Thyroid gland (tissue), 4 donors: ENCODE results near the gene TMEM18.

Experiments
- POLR2A ChIP-seq, 2 donors: fragments of 450-650 bp; IDR thresholded peaks; one replicate each; pipeline ENCODE4 v1.6.1; 2017; ENCODE audit warnings: antibody characterized with exemption in 2 of 2, mild to moderate bottlenecking in 2 of 2, moderate library complexity in 1 of 2
- TF ChIP-seq, protein P1 (sequence below), 6 experiments: fragments of 200-600 bp in 3 of 6; fragments of 450-650 bp in 3 of 6; sonication (generic) in 3 of 6; IDR thresholded peaks; one replicate each; pipeline ENCODE4 v1.5.1; 2016 to 2019; ENCODE audit warnings: antibody characterized with exemption in 6 of 6, mild to moderate bottlenecking in 2 of 6, inconsistent platforms in 1 of 6, moderate library complexity in 1 of 6

DNA sequence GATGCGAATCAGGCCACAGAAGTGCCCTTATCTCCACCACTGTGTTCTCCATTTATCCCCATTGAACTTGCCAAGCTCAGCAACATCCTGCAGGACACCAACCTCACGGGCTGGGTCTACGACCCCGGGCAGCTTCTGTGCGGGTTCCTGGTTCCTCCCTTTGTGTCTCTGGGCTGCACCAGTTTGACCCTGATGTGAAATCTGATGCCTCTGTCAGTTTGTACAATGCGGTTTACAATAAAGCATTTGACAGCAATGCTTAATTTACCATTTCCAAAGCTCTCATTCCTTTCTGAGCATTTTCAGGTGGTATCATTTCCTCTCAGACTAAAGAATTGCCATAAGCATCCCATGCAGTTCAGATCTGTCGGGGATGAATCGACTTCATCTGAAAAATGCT is 3.3 kb upstream of the TMEM18 start:
- TF ChIP-seq, protein P1, sequence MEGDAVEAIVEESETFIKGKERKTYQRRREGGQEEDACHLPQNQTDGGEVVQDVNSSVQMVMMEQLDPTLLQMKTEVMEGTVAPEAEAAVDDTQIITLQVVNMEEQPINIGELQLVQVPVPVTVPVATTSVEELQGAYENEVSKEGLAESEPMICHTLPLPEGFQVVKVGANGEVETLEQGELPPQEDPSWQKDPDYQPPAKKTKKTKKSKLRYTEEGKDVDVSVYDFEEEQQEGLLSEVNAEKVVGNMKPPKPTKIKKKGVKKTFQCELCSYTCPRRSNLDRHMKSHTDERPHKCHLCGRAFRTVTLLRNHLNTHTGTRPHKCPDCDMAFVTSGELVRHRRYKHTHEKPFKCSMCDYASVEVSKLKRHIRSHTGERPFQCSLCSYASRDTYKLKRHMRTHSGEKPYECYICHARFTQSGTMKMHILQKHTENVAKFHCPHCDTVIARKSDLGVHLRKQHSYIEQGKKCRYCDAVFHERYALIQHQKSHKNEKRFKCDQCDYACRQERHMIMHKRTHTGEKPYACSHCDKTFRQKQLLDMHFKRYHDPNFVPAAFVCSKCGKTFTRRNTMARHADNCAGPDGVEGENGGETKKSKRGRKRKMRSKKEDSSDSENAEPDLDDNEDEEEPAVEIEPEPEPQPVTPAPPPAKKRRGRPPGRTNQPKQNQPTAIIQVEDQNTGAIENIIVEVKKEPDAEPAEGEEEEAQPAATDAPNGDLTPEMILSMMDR (IDR thresholded peaks at IDR 0.05) = no peak
- TF ChIP-seq POLR2A (IDR thresholded peaks at IDR 0.05) = no peak
